Endothelial cell of umbilical vein (primary cell): ENCODE data around the gene TM9SF4.

Experiments
- EZH2 ChIP-seq: IDR thresholded peaks from 2 replicates; pipeline ENCODE4 v1.6.1; 2012; ENCODE audit warnings: borderline replicate concordance, low read depth, mild to moderate bottlenecking, moderate library complexity, low read length, inconsistent platforms; ENCODE audit not compliant: severe bottlenecking
- POLR2AphosphoS5 ChIP-seq: IDR thresholded peaks from 2 replicates; pipeline ENCODE4 v1.6.1; 2012; ENCODE audit warnings: low read depth, mild to moderate bottlenecking, control low read depth, low read length, moderate library complexity; ENCODE audit not compliant: insufficient read depth
- TF ChIP-seq, protein P1 (sequence below), 2 donors: IDR thresholded peaks; 1 replicate in 1 of 2; 2 replicates in 1 of 2; pipeline ENCODE4 v1.5.1; 2011; ENCODE audit warnings: low read length in 2 of 2, mild to moderate bottlenecking in 2 of 2, moderate library complexity in 2 of 2, control low read depth in 1 of 2, inconsistent platforms in 1 of 2, low read depth in 1 of 2; ENCODE audit not compliant: insufficient read depth in 1 of 2; ENCODE audit errors: extremely low read depth in 1 of 2
- TF ChIP-seq, protein P2 (sequence below): IDR thresholded peaks from 2 replicates; pipeline ENCODE4 v1.6.1; 2011; ENCODE audit not compliant: insufficient read depth, insufficient read length

- no peak for TF ChIP-seq POLR2AphosphoS5
- no peak for TF ChIP-seq EZH2
- TF ChIP-seq, protein P1, sequence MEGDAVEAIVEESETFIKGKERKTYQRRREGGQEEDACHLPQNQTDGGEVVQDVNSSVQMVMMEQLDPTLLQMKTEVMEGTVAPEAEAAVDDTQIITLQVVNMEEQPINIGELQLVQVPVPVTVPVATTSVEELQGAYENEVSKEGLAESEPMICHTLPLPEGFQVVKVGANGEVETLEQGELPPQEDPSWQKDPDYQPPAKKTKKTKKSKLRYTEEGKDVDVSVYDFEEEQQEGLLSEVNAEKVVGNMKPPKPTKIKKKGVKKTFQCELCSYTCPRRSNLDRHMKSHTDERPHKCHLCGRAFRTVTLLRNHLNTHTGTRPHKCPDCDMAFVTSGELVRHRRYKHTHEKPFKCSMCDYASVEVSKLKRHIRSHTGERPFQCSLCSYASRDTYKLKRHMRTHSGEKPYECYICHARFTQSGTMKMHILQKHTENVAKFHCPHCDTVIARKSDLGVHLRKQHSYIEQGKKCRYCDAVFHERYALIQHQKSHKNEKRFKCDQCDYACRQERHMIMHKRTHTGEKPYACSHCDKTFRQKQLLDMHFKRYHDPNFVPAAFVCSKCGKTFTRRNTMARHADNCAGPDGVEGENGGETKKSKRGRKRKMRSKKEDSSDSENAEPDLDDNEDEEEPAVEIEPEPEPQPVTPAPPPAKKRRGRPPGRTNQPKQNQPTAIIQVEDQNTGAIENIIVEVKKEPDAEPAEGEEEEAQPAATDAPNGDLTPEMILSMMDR (IDR thresholded peaks at IDR 0.05; ENCODE audit: extremely low read depth in 1 of 2, insufficient read depth in 1 of 2, low read depth in 1 of 2, low read length in 2 of 2) = no peak
- TF ChIP-seq, protein P2, sequence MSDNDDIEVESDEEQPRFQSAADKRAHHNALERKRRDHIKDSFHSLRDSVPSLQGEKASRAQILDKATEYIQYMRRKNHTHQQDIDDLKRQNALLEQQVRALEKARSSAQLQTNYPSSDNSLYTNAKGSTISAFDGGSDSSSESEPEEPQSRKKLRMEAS = no peak
These were observed 50.8 kb downstream of the TM9SF4 start for GRCh38 chr20:32160341-32160740.
